ENCODE data around the gene SIGLEC10. TPM values are rescaled to one million over a fixed set of nuclear protein-coding genes. Genes with fewer than 3 reads are reported as not detected.

SIGLEC10 gene
- total RNA-seq, 1 donor from 2014 or later = not detected

DNA sequence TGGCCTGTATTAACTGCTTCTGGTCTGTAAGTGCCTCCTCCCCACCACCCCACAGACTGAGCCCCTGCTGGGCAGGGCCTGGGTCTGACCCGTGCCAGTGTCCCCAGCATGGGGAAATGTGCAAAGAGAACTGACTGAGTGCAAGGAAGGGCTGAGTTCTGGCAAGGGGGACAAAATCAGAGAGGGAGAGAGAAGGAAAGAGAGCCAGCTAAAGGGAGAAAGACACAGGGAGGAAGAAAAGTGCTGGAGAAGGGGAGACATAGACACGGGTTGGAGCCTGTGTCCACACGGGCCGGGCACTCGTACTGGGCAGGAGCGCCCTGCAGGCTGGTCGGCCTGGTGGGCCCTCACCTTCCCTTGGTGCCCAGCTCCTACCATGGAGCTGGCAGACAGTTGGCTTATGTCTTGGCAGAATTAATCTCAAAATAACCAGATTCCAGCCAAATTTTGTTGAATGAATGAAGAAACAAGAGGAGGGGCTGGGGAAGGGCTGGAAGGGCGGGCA, 46.2 kb downstream of the SIGLEC10 start:
- no peak overlapping the region for H3K4me3 Mint-ChIP-seq (ENCODE audit: low read depth)
- DNase-seq (ENCODE audit: low spot score, unreplicated experiment) = no peak
- TF ChIP-seq, protein P1, sequence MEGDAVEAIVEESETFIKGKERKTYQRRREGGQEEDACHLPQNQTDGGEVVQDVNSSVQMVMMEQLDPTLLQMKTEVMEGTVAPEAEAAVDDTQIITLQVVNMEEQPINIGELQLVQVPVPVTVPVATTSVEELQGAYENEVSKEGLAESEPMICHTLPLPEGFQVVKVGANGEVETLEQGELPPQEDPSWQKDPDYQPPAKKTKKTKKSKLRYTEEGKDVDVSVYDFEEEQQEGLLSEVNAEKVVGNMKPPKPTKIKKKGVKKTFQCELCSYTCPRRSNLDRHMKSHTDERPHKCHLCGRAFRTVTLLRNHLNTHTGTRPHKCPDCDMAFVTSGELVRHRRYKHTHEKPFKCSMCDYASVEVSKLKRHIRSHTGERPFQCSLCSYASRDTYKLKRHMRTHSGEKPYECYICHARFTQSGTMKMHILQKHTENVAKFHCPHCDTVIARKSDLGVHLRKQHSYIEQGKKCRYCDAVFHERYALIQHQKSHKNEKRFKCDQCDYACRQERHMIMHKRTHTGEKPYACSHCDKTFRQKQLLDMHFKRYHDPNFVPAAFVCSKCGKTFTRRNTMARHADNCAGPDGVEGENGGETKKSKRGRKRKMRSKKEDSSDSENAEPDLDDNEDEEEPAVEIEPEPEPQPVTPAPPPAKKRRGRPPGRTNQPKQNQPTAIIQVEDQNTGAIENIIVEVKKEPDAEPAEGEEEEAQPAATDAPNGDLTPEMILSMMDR (IDR thresholded peaks at IDR 0.05; ENCODE audit: unreplicated experiment) = no peak

DNA sequence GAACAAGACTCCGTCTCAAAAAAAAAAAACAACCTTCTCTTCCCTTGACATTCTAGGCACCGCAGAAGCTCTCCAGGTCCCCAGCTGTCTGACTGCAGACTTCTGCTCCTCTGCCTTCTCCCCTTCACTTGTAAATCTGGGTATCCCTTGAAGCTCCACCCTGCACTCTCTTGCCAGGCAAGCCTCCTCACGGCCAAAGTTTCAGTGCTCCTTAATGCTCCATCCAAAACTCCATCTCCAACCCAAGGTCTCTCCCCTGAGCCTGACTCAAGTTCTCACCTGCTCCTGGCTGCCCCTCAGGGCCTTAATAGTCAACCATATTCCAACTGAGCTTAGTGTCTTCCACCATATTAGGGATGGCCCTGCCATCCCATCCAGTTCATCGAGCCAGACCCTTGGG, 47.2 kb downstream of the SIGLEC10 start:
- H3K4me1 Mint-ChIP-seq (ENCODE audit: low read depth) = peaks cover 12% of the 10 kb centered on the region
- DNase-seq (ENCODE audit: low spot score, unreplicated experiment) = no peak
- peak overlapping the region; percentile 45 for H3K4me3 Mint-ChIP-seq (ENCODE audit: low read depth)
- H3K36me3 Mint-ChIP-seq (ENCODE audit: insufficient read depth) = no peaks in the 10 kb centered on the region
- peaks cover 20% of the 10 kb centered on the region for H3K27me3 Mint-ChIP-seq
- TF ChIP-seq, protein P1 (IDR thresholded peaks at IDR 0.05; ENCODE audit: unreplicated experiment) = no peak
- no peaks in the 10 kb centered on the region for H3K9me3 Mint-ChIP-seq (ENCODE audit: low read depth)
- H3K27ac Mint-ChIP-seq = peak overlapping the region; percentile 57

More for the DNA sequence above, 46.2 kb downstream of the SIGLEC10 start:
- Mint-ChIP-seq H3K27ac (no peak overlapping the region), H3K27me3 (peaks cover 20% of the 10 kb centered on the region), H3K36me3 (ENCODE audit: insufficient read depth) (no peaks in the 10 kb centered on the region), H3K4me1 (ENCODE audit: low read depth) (peaks cover 5% of the 10 kb centered on the region), H3K9me3 (ENCODE audit: low read depth) (no peaks in the 10 kb centered on the region)

DNA sequence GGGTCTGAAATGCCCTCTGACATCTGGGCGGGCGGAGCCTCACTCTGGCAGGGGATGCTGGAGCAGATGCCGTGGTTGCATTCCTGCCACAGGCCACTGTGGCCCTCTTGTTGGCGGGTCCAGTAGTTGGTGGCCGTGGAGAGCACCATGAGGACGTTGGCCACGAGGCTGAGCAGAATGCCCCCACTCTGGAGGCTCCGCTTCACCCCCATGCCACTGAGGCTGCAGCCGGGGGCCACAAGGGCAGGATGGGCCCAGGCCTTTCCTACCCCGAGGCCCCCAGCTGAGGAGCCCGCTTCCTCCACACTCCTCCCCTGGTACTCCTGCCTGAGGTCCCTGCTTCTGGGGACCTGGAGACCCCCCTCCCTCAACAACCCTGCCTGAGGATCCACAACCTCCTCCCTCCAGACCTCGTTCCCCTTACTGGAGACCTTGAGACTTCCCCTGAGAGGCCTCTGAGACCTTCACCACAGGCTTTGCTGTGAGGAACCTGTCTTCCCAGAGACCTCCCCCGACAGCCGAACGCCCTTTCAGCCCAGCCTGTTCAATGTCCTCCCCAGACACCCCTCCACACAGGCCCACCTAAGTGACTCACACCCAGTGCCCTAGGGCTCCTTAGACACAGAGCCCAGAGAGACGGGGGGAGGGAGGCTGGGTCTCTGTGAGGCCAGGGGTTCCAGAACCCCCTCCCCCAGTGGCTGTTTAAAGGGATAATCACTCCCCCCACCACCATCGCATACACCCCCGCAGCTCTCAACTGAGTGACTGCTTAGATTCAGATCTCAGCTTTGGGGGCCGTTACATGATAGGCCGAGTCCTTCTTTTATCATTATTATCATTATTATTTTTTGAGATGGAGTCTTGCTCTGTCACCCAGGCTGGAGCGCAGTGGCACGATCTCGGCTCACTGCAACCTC, 48.8 kb downstream of the SIGLEC10 start, which contains the start of gene CLDND2:
Gene CLDND2 (minus strand): TSS at position 638 of the 917 bp plus-strand sequence. CDS start 426 bp downstream, at position 212.
- Mint-ChIP-seq H3K36me3 (ENCODE audit: insufficient read depth) (no peaks in the 10 kb centered on the region), H3K4me1 (ENCODE audit: low read depth) (peaks cover 23% of the 10 kb centered on the region), H3K27ac (peak within 1 kb of the TSS; percentile 100), H3K27me3 (peaks cover 20% of the 10 kb centered on the region), H3K9me3 (ENCODE audit: low read depth) (no peaks in the 10 kb centered on the region), H3K4me3 (ENCODE audit: low read depth) (peak within 1 kb of the TSS; percentile 96)
- DNase-seq (ENCODE audit: low spot score, unreplicated experiment) = no peak
- TF ChIP-seq, protein P1 (IDR thresholded peaks at IDR 0.05; ENCODE audit: unreplicated experiment) = no peak

DNA sequence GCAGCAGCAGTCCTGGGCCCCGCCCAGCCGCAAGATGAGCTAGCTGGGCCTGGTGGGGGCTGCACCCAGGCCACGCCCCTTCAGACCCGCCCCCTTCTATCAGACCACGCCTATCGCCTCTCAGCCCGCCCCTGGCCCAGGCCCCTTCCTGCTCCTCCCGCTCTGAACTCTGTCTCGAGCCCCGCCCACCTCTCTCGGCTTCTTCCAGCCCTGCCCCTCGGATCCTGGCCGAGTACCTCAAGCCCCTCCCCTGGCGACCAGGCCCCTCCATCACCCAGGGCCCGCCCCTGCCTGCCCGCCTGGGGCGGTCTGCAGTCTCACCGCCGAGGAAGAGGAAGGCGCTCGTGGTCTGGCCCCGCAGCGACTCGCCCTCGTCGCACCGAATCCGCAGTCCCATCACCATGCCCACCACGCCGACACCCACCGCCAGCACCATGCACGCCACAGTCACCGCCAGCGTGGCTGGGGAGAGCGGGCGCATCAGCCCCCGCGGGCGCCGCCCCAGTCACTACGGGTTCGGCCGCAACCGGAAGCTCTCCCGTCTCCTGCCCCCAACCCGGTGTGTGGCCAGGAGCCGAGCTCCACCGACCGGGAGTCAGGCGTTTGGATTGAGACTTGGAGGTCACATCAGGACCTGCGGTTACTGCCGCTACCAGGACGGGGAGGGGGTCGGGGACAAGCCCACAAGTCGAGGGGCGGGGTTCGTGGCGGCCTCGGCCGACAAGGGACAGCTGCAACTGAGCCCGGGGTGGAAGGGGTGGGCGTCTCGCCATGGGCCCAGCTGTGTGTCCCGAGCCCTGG, 49.7 kb downstream of the SIGLEC10 start:
- TF ChIP-seq, protein P1 (IDR thresholded peaks at IDR 0.05; ENCODE audit: unreplicated experiment) = no peak
- peak overlapping the region; percentile 100 for H3K27ac Mint-ChIP-seq
- no peaks in the 10 kb centered on the region for H3K9me3 Mint-ChIP-seq (ENCODE audit: low read depth)
- H3K4me3 Mint-ChIP-seq (ENCODE audit: low read depth) = peak overlapping the region; percentile 96
- H3K4me1 Mint-ChIP-seq (ENCODE audit: low read depth) = peaks cover 30% of the 10 kb centered on the region
- H3K36me3 Mint-ChIP-seq (ENCODE audit: insufficient read depth) = no peaks in the 10 kb centered on the region
- peak; percentile 99 for DNase-seq (ENCODE audit: low spot score, unreplicated experiment)
- H3K27me3 Mint-ChIP-seq = peaks cover 17% of the 10 kb centered on the region

DNA sequence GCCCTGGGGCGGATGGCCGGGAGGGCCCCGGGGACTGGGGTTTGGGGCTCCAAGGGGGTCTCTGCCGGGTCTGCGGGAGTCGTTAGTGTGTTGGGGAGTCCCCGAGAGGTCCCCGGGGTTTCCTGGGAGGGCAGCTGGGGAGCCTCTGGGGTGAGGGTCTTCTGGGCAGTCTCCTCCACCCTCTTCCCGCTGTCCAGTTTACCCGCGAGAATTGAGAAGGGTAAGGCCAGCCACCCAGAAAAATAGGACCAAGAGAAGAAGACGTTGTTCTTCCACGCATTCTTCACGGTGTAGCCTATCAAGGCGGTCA, 50.2 kb downstream of the SIGLEC10 start:
- DNase-seq (ENCODE audit: low spot score, unreplicated experiment) = peak; percentile 27
- peak overlapping the region; percentile 96 for H3K4me3 Mint-ChIP-seq (ENCODE audit: low read depth)
- peaks cover 34% of the 10 kb centered on the region for H3K4me1 Mint-ChIP-seq (ENCODE audit: low read depth)
- no peaks in the 10 kb centered on the region for H3K36me3 Mint-ChIP-seq (ENCODE audit: insufficient read depth)
- TF ChIP-seq, protein P1 (IDR thresholded peaks at IDR 0.05; ENCODE audit: unreplicated experiment) = no peak
- no peaks in the 10 kb centered on the region for H3K9me3 Mint-ChIP-seq (ENCODE audit: low read depth)
- peaks cover 14% of the 10 kb centered on the region for H3K27me3 Mint-ChIP-seq
- peak overlapping the region; percentile 100 for H3K27ac Mint-ChIP-seq

Data from progenitor cell of endocrine pancreas (in vitro differentiated cells).